Stimulated activated naive CD8-positive, alpha-beta T cell treated with anti-CD3 and anti-CD28 coated beads, Interleukin-15, Interleukin-2, amounts not matched to agents 100 U/mL and 50 U/mL, for 24 hours (primary cell): ENCODE results near the gene WT1.

Experiments
- ATAC-seq: fragments of 150-1000 bp; cut with Tn5 transposase; one replicate; pipeline ENCODE4 v1.10.0; 2021
- DNase-seq: peaks from one replicate; pipeline ENCODE4 v3.0.0; 2021

The WT1 gene

DNA sequence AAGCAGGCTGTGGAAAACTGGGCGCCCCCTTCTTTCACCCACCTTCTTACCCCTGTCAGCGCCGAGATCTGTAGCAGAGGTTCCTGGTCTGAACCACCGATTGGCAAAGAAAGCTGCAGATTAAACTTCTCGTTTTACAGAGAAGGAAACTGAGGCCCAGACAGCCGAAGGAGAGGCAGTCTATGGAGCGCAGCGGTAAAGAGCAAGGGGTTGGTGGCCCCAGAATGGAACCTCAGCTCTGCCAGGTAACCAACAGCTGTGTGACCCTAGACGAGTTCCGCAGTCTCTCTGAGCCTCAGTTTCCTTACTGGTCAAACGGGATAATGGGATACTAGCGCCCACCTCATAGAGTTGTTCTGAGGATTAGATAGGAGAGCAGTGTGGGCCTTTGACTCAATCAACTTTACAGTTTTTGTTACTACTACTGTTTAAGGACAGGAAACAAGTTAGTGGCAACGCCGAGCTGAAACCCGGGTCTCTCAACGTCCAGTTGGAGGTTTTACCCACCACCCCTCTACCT, 3.1 kb upstream of the WT1 start:
- ATAC-seq = no peak
- no peak for DNase-seq

- DNase-seq (no peak), ATAC-seq (no peak)
Measured at GRCh38 chr11:32437495-32438345, 2.4 kb upstream of the WT1 start.

DNA sequence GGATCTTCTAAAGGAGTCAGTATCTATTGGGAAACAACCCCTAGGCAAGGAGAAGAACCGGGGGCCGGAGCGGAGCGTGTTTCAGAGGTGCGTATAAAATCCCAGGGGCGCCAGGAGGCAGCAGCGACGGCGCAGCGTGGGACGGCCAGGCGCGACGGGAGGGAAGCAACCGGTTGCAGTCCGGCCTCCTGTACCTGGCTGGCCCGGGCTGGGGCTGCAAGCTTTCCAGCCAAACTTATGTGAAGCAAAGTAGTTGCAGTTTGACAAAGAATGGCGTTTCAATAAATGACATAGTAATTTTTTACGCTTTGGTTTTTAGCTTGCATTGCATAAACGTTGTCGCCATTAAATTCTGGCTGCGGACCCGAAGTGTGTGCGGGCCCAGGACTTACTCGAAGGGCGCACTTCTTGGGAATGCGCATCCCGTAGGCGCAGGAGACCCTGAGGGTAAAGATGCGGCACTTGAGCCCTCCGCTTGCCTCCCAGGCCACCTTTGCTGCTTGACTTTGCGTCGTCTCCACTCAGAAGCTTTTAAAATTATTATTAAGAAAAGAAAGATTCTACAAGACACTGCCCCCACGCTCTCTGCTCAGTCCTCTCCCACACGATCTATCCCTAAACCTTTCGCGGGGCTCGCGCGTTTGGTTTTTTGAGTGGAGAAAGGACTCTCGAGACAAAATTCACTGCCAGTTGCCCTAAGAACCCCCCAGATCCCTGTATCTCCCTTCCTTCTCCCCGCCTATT, 1.6 kb upstream of the WT1 start:
- ATAC-seq (no peak), DNase-seq (no peak)

DNA sequence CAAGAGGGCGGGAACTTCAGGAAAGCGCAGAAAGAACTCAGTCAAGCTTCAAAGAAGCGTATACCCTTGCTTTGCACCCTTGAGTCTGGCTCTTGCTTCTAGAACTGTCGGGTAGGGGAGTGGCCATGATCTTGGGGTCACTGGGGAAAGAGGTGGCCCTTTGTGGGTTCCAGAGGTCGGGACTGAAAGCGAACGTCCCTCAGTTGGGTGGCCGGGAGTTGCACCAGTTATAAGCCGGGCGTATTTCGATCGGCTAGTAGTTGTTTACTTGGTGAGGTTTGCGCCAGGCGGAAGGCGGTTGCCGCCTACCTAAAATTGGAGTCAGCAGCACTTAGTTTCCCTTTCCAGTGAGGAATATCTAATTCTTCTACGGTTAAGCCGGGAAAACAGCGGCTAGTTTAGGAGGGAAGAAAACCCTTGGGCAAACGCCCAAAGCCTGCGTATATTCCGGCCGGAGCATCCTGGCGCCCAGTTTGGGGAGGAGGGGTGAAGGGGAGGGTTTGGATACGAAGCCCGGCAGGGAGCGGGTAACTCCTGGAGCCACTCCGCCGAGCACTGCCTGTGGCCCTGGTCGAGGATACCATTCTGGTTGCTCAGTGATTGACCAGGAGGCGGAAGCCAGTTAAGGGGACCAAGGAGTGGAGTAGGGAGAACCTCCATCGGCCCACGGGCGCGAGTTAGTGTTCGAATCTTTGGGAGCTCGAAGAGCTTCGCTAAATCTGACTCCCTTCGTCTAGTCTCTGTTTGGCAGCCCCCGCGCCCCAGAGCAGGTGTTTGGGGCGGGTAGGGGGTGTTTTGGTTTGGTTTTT, 807 bp upstream of the WT1 start:
- ATAC-seq (no peak), DNase-seq (no peak)

GRCh38 chr11:32435152-32435480, 223 bp downstream of the WT1 start:
- no peak for DNase-seq
- ATAC-seq = no peak

GRCh38 chr11:32434356-32435151, 785 bp downstream of the WT1 start:
- ATAC-seq (no peak), DNase-seq (no peak)

DNA sequence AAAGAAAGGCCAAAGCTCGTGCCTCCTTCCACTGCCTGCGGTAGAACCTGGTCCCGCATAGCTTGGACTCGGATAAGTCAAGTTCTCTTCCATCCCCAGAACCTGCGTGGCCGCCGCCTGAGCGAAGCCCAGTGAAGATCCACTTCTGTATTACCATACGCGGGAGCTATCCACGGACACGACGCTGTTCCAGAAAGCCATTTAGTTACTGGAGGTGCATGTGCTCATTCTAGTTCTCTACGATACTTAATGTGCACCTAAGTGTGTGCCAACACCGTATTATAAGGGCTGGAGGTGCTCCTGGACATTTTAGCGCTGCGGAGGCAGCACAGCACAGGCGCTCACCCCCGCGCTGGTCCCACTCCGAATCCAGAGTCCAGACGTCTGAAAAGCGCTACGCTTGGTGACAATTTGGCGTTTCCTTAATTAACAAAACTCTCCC, 1.4 kb downstream of the WT1 start:
- no peak for DNase-seq
- ATAC-seq = no peak

DNA sequence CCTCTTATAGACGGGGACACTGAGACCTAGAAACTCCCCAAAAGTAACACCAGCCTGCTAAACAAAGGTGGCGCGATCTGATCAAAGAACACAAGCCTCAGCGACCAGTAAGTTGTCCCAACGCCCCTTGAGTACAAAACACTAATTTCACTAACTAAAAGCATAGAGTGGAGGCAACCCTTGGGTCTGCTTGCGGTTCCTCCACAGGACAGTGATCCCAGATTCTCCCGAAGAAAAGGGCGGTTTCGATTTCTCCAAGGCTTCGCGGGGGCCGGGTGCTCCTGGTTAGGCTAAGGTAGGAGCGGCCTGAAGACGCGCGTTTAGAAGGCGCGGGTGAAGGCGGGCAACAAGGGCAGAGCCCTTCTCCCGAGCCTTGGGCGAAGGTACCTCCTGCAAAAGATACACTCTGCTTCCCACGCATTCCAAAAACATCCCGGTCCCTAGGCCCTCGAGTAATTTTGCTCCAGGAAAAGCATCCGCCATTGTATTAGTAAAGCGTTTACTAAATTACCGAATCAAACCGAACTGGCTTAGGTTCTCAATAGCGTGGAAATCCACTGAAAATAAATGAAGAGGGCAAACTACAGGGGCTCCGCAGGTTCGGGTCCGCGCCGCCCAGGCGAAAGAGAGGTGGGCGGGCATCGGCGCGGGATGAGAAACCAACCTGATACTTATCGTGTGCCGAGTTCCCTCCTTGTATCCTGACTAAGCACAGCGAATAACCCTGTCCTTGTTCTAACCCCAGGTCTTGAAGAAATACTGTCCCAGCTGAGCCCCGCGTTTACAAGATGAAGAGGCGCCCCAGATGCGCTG, 2.0 kb downstream of the WT1 start:
- DNase-seq (no peak), ATAC-seq (no peak)

- ATAC-seq (no peak), DNase-seq (no peak)
Measured at GRCh38 chr11:32432565-32432964, 2.8 kb downstream of the WT1 start.

DNA sequence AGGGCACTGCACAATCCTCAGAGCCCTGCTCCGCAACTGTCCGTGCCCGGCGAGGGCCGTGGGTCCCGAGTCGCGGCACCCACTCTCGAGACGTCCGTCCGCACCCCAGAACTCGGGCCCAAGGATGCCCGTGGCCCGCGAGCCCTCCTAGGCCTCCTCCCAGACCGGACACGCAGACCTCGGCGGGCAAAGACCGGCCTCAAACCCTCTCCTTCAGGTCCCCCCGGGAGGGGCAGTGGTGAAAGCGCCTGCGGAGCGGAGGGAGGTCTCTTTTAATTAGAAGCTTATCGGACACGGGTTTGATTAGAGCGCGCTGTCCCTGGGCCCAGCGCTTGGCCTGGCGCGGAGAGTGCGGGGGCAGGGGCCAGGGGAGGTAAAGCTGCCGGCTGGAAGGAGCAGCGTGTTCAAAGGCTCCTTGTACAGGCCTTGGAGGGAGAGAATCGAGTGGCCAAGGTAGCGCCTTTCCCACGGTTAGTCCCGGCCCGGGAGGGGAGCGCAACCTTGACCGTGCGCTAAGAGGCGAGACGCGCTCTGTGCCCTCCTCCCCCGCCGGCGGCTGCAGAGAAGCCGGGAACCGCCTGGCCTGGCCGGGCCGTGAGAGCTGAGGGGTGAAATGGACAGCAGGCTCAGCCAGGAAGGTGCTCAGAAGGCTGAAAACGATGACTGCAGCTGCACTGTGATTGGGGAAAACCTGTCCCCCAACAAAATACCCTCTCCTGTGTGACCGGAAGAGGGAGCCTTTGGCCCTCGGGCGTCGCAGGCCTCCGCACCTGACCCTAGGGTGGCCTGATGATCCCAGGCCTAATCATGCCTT, 4.6 kb downstream of the WT1 start:
- ATAC-seq = no peak
- no peak for DNase-seq

DNA sequence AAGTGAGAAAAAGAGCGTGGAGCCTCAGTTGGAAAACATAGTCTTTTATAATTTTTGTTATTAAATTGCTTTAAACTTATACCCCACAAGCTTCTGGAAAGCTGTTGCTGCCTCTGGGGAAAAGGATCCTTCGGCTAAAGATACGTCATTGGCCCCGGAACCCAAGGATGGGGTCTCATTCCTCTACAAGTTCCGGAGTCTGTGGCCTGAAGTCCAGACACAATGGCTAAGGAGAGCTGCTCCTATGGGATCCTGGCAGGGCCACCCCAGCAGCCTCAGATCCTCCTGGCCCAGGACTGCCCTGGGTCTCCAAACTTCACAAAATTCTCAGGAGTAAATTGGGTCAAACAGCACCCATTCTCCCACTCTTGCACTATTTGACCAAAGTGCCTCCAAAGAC, 5.9 kb downstream of the WT1 start:
- no peak for DNase-seq
- ATAC-seq = no peak

DNA sequence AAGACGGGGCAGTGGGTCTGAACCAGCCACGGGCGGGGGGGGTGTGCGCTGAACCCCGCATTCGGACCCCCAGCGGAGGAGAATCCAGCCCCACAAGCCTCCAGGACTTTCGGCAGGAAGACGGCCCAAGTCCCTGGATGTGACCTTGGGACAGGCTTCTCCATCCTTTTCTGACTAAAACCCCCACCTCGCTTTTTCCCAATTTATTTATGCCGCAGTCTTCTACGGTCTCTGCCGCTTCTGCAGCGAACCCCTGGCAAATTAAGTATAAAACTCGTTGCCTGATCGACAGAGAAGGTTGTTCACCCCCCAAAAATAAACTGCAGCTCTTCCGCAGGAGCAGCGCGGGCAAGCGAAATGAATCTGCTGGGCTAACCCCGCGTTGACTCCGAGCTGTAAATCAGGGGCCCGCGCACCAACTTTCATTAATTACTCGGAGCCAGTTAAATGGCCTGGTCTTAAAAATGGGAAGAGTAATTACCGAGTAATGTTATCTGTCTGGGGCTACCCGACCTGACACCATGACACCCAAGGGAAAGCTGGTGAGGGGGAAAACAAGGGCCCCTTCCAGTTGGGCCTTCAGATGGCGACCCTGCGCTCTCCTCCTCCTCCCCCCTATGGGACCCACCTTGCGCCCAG, 6.6 kb downstream of the WT1 start:
- ATAC-seq (no peak), DNase-seq (no peak)

- ATAC-seq = no peak
- no peak for DNase-seq
Measured at GRCh38 chr11:32427935-32428664, 7.2 kb downstream of the WT1 start.

DNA sequence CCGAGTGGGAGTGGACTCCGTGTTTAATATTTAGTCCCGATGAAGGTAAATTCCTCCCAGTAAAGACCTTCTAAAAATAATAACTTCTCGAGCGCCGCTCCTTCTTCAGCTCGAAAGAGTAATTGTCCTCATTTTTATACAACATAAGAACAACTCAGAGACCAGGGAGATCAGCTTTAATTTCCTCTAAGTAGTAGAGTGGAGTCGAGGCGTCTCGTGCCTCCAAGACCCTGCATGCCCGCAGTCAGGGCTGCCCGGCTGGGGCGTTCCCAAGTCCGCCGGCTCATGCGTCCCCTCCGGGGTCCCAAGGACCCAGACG, 7.8 kb downstream of the WT1 start:
- ATAC-seq (no peak), DNase-seq (no peak)

- DNase-seq (no peak), ATAC-seq (no peak)
Measured at GRCh38 chr11:32426819-32427615, 8.3 kb downstream of the WT1 start.

GRCh38 chr11:32426192-32426591, 9.1 kb downstream of the WT1 start:
- DNase-seq = no peak
- ATAC-seq = no peak

- DNase-seq = no peak
- ATAC-seq = no peak
Measured at GRCh38 chr11:32425761-32426160, 9.6 kb downstream of the WT1 start.

DNA sequence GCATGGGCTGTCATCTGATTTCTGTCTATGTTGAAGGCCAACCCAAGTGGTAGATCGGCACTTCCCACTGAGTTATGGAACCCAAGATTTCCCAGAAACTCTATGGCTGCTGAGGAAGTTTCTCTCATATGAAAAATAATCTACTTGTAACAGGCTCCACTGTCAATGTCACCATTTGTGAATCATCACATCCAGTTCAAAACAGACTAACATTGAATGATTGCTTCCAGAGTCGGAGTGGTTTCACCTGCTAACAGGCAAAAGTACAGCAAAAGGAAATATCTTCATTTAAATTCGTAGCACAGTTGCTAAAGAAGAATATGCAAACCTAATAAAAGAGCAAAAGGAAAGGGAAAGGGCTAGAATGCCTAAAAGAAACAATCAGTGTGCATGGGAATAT, 12.8 kb downstream of the WT1 start:
- no peak for ATAC-seq
- DNase-seq = no peak
